Ramos (cell line): Measurements from ENCODE around the gene FRMD4B.
"Not testable (repeated sequence)": the region's sequence is repeated elsewhere in the genome, so short reads cannot be mapped to it uniquely, and the experiment has no call there.

Source experiments
- in situ Hi-C: fragments of 300-500 bp; cut with MboI; formaldehyde crosslinking; loops from one replicate; pipeline ENCODE4 v1.14.3; 2022; ENCODE audit warnings: low sequenced_read_pairs; ENCODE audit not compliant: unreplicated experiment

FRMD4B gene

DNA sequence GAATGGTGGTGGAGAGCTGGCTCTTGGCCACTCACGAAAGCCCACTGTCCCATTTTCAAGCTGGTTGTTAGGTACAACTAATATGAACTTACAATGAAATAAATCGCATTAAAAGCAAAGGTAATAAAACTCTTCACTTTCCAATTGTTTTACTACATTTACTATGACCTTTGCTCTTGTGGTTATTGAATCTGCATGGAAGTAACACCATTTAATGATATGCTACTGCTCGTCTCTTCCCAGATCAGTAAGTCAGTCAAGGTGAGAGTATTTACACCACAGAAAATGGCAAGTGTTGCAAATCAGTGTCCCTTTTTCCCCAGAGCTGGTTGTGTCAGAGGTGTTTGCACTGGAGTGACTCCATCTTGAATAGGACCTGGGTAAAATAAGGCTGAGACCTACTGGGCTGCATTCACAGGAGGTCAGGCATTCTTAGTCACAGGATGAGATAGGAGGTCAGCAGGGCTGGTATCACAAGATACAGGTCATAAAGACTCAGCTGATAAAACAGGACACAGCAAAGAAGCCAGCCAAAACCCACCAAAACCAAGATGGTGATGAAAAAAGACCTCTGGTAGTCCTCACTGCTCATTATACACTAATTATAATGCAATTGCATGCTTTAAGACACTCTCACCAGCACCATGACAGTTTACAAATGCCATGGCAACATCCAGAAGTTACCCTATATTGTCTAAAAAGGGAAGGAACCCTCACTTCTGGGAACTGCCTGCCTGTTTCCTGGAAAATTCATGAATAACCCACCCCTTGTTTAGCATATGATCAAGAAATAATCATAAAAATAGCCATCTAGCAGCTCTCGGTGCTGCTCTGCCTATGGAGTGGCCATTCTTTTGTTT is 57.6 kb downstream of the FRMD4B start:
- in situ Hi-C loops, result no loop called here

DNA sequence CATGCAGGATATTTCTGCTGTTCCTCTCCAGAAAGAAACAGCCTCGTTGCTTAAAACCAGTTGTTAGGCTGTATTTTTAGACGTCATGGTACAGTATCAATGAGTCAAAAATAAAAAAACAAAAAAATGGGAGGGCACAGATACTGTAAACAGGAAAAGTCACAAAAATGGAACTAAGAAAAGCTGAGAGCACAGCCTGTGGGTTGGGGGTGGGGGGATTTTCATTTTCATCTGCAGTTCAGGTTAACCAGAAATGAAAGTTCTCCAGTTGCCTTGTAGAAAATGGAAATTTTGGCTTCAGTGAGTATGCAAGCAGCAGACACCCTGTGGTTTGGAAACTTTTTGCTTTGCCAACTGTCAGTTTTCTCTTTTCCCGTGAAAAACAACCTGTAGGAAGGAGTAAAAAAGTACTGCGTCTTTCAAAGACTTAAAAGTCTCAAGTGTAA is 59.0 kb downstream of the FRMD4B start:
- in situ Hi-C loops, result no loop called here

GRCh38 chr3:69325151-69325550 is 60.7 kb downstream of the FRMD4B start:
- in situ Hi-C loops, result no loop called here

- in situ Hi-C loops, result no loop called here
Measured at GRCh38 chr3:69324362-69325025, 61.4 kb downstream of the FRMD4B start.

DNA sequence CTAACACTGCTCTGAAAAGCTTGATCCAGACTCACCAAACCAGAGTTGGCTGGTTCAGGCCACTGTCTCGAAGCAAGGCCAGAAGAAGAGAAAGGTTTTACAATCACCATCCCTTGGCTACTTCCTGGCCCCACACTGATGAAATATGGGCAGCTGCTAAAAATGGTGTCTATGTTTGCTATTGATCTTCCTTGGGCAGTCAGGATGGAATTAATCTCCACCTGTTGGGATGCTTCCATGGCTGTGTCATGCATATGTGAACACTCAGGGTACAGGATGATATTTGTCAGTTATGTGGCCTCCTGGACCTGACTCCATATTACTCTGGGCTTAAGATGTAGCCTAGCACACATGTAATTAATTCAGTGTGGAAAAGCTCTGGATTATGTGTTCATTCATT is 61.9 kb downstream of the FRMD4B start:
- in situ Hi-C loops, result no loop called here

DNA sequence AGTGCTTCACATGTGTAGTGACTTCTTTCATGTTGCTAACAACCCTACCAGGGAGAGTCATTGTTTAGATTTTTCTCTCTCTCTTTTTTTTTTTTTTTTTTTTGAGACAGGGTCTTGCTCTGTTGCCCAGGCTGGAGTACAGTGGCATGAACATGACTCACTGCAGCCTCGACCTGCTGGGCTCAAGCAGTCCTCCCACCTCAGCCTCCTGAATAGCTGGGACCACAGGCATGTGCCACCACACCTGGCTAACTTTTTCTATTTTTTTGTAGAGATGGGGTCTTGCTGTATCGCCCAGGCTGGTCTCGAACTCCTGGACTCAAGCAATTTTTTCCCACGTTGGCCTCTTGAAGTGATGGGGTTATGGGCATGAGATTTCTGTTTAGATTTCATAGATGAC is 63.4 kb downstream of the FRMD4B start:
- in situ Hi-C loops, result not testable (repeated sequence)

DNA sequence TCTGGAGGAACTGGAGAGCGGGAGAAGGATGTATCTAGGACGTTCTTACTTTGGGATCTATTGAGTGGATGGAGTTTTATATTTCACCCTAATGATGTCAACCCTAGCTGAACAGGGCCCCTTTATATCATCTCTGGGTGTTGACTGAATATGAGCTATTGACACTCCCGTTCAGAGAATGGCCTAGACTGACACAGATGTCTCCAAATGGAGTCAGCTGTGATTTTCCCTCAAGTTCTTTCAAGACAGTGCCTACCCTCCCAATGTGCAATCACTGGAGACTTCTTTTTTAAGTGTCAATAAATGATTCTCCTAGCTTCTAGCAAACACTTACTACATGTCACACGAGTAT is 63.8 kb downstream of the FRMD4B start:
- in situ Hi-C loops, result no loop called here

- in situ Hi-C loops, result no loop called here
Measured at GRCh38 chr3:69321301-69322157, 64.4 kb downstream of the FRMD4B start.

- in situ Hi-C loops, result no loop called here
Measured at GRCh38 chr3:69320871-69321271, 65.0 kb downstream of the FRMD4B start.

DNA sequence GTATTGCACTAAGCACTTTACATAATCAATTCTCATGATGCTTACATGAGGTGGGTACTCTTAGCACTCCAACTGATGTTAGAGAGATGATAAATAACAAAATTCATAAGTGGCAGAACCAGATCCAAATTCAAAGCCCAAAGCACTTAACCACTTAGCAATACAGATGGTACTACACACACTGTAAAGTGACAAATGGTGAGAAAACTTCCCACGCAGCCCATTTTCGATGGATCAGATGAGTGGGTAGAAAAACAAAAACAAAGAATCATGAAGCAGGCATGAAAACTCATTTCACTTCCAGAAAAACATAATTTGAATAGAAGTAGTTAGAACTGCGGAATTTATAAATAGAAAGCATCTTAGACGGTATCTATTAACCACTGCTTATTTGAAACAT is 66.2 kb downstream of the FRMD4B start:
- in situ Hi-C loops, result no loop called here

- in situ Hi-C loops, result no loop called here
Measured at GRCh38 chr3:69318410-69318809, 67.5 kb downstream of the FRMD4B start.

- in situ Hi-C loops, result no loop called here
Measured at GRCh38 chr3:69313251-69313650, 72.6 kb downstream of the FRMD4B start.

DNA sequence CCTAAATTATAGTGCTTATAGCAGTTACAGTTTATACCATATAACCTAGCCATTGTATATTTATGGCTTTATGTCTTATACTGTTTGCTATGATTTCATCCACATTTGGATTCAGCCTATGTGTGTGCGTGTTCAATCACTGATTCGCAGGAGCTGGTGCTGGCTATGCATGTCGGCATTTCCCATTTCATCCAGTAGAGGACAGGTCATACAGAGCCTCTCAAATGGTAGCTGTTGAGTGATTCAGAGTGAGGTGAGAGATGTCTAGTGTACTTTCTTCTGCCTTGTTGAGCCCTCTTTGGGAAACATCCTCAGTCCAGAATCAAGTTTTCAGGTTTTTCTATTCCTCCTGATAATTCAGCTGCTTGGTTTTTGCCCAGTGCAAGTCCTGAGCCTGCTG is 76.1 kb downstream of the FRMD4B start:
- in situ Hi-C loops, result no loop called here

DNA sequence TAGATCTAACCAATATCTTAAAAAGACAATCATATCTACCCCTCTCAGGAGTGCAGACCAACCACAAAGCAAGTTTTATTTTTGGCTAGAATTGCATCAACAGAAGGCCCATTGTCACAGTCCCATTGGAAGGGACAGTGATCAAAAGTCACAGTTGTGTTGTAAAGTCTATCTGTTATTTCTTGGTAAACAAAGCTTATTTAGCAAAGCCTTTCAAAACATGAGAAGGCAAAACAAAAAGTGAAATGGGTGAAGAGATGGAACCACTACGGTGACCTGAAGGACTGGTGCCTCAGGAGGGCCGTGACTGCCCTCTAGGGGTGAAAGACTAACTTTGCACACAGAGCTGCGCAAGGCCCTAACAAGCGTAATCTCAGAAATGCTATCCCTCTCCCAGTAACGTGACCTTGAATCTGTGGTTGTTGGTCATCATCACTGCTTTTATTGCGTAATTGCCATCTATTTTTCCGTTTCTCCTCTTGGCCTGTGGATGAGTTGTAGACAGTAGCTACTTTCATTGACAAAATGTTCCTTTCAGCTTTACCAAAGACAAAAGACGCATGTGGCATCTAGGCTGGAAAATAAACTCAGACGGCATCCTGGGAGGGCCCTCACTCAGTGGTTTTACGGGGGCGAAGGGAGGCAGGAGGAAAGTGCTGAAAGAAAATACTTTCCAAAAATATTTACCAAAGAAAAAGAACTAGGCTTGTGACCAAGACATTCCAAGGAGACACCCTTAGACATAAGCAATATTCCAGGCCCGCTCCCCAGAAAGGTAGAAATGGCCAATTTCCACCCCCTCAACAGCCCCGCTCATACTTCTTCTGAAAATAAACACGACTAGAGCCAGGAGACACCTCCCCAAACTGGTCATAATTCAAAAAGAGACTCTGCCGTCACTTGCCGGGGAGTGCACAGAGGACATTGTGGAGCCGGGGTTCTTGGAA is 79.4 kb downstream of the FRMD4B start:
- in situ Hi-C loops, result no loop called here

- in situ Hi-C loops, result no loop called here
Measured at GRCh38 chr3:69305011-69305410, 80.9 kb downstream of the FRMD4B start.

DNA sequence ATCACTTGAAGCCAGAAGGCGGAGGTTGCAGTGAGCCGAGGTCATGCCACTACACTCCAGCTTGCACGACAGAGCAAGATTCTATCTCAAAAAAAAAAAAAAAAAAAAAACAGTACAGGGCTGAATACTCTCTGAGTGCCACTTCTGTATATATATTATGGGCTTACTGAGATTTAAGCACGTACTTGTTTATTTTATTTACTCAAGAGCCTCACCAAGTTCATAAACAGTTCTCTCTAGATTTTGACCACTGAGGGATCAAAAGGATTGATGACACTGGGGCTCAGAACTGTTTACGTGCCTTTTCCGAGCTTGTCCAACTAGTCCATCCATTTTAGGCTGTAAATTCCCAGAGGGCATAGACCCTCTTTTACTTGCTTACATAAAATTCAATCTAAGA is 81.5 kb downstream of the FRMD4B start:
- in situ Hi-C loops, result no loop called here

- in situ Hi-C loops, result no loop called here
Measured at GRCh38 chr3:69300296-69300695, 85.6 kb downstream of the FRMD4B start.

GRCh38 chr3:69299344-69299743 is 86.5 kb downstream of the FRMD4B start:
- in situ Hi-C loops, result no loop called here

- in situ Hi-C loops, result no loop called here
Measured at GRCh38 chr3:69297501-69297900, 88.4 kb downstream of the FRMD4B start.

GRCh38 chr3:69296995-69297394 is 88.9 kb downstream of the FRMD4B start:
- in situ Hi-C loops, result no loop called here
